NCI-H2171 (cell line): ENCODE results near the gene C2orf80.
"Not testable (repeated sequence)": the region's sequence is repeated elsewhere in the genome, so short reads cannot be mapped to it uniquely, and the experiment has no call there.

Source experiments
- DNase-seq: peaks from one replicate; lab custom pipeline; 2025; lab: John Stamatoyannopoulos, UW

Gene C2orf80

GRCh38 chr2:208135794-208136715, 53.8 kb downstream of the C2orf80 start:
- DNase-seq: no peak

GRCh38 chr2:208134928-208135586, 54.8 kb downstream of the C2orf80 start:
- no peak for DNase-seq

GRCh38 chr2:208130712-208131110, 59.1 kb downstream of the C2orf80 start:
- no peak for DNase-seq

- DNase-seq: no peak
These were observed 59.8 kb downstream of the C2orf80 start, which contains the start of gene CRYGC for GRCh38 chr2:208129744-208130711. TSS of gene CRYGC (minus strand) at chr2:208129828. CDS start at chr2:208129792, 36 bp downstream.

- DNase-seq: no peak
These were observed 61.7 kb downstream of the C2orf80 start for GRCh38 chr2:208128136-208128535.

- DNase-seq: no peak
These were observed 62.7 kb downstream of the C2orf80 start for GRCh38 chr2:208127090-208127489.

GRCh38 chr2:208125251-208125650, 64.6 kb downstream of the C2orf80 start:
- DNase-seq: no peak

- DNase-seq: not testable (repeated sequence)
These were observed 65.7 kb downstream of the C2orf80 start, which contains the start of gene CRYGD for GRCh38 chr2:208124013-208124715. TSS of gene CRYGD (minus strand) at chr2:208124524. CDS start at chr2:208124473, 51 bp downstream.

GRCh38 chr2:208122248-208122647, 67.6 kb downstream of the C2orf80 start:
- DNase-seq: no peak

GRCh38 chr2:208118918-208119317, 70.9 kb downstream of the C2orf80 start:
- DNase-seq: no peak

GRCh38 chr2:208117390-208117789, 72.4 kb downstream of the C2orf80 start:
- not testable (repeated sequence) for DNase-seq
